ENCODE data around the gene TBC1D9. TPM values are rescaled to one million over a fixed set of nuclear protein-coding genes. Genes with fewer than 3 reads are reported as not detected.

TBC1D9 gene
- total RNA-seq, 1 experiment from 2014 or later: 12.5 TPM

- no peaks in the 10 kb centered on the region for H3K36me3 ChIP-seq (ENCODE audit: control insufficient read depth, insufficient read depth, low read length)
- TF ChIP-seq CTCF (IDR thresholded peaks at IDR 0.05; ENCODE audit: insufficient read depth in 1 of 2, low read depth in 1 of 2, low read length in 1 of 2, severe bottlenecking in 1 of 2, unreplicated experiment in 1 of 2): no peak
- POLR2A ChIA-PET: no interaction called here
- intact Hi-C loops (cut with micrococcal nuclease; ENCODE audit: unreplicated experiment): no loop called here
- no TSS peak for BruUV-seq (replicated peaks)
- Mint-ChIP-seq H3K27ac (ENCODE audit: unreplicated experiment) (no peak overlapping the region), H3K4me1 (ENCODE audit: low read depth, unreplicated experiment) (no peaks in the 10 kb centered on the region), H3K4me3 (ENCODE audit: unreplicated experiment) (no peak overlapping the region), H3K9me3 (ENCODE audit: unreplicated experiment) (no peaks in the 10 kb centered on the region), H3K27me3 (ENCODE audit: insufficient read depth, unreplicated experiment) (no peaks in the 10 kb centered on the region), H3K36me3 (ENCODE audit: insufficient read depth, unreplicated experiment) (no peaks in the 10 kb centered on the region)
- H3K4me3 ChIP-seq (ENCODE audit: low read depth, low read length): no peak overlapping the region
- no peaks in the 10 kb centered on the region for H3K9me3 ChIP-seq
- CTCF ChIA-PET: no interaction called here
- DNase-seq: no peak
- no peaks in the 10 kb centered on the region for H3K27me3 ChIP-seq (replicated peaks; ENCODE audit: control insufficient read depth, insufficient read depth, low read length)
- H3K4me1 ChIP-seq: no peaks in the 10 kb centered on the region
Observed at GRCh38 chr4:140776556-140776955, 20.4 kb upstream of the TBC1D9 start.

- Histone ChIP-seq H3K36me3 (ENCODE audit: control insufficient read depth, insufficient read depth, low read length) (no peaks in the 10 kb centered on the region), H3K9me3 (no peaks in the 10 kb centered on the region), H3K4me3 (ENCODE audit: low read depth, low read length) (no peak overlapping the region), H3K27me3 (replicated peaks; ENCODE audit: control insufficient read depth, insufficient read depth, low read length) (no peaks in the 10 kb centered on the region), H3K4me1 (no peaks in the 10 kb centered on the region)
- BruUV-seq (replicated peaks): no TSS peak
- ChIA-PET POLR2A (no interaction called here), CTCF (no interaction called here)
- H3K4me1 Mint-ChIP-seq (ENCODE audit: low read depth, unreplicated experiment): no peaks in the 10 kb centered on the region
- no peak overlapping the region for H3K27ac Mint-ChIP-seq (ENCODE audit: unreplicated experiment)
- no peak for TF ChIP-seq CTCF (IDR thresholded peaks at IDR 0.05; ENCODE audit: insufficient read depth in 1 of 2, low read depth in 1 of 2, low read length in 1 of 2, severe bottlenecking in 1 of 2, unreplicated experiment in 1 of 2)
- no peaks in the 10 kb centered on the region for H3K27me3 Mint-ChIP-seq (ENCODE audit: insufficient read depth, unreplicated experiment)
- no peak for DNase-seq
- H3K36me3 Mint-ChIP-seq (ENCODE audit: insufficient read depth, unreplicated experiment): no peaks in the 10 kb centered on the region
- H3K9me3 Mint-ChIP-seq (ENCODE audit: unreplicated experiment): no peaks in the 10 kb centered on the region
- H3K4me3 Mint-ChIP-seq (ENCODE audit: unreplicated experiment): no peak overlapping the region
- intact Hi-C loops (cut with micrococcal nuclease; ENCODE audit: unreplicated experiment): no loop called here
Observed at GRCh38 chr4:140774956-140775355, 18.8 kb upstream of the TBC1D9 start.

GRCh38 chr4:140774510-140774909 is 18.3 kb upstream of the TBC1D9 start:
- BruUV-seq (replicated peaks): no TSS peak
- intact Hi-C loops (cut with micrococcal nuclease; ENCODE audit: unreplicated experiment): no loop called here
- no peak overlapping the region for H3K27ac Mint-ChIP-seq (ENCODE audit: unreplicated experiment)
- no peaks in the 10 kb centered on the region for H3K36me3 ChIP-seq (ENCODE audit: control insufficient read depth, insufficient read depth, low read length)
- no peak overlapping the region for H3K4me3 Mint-ChIP-seq (ENCODE audit: unreplicated experiment)
- ChIA-PET CTCF (no interaction called here), POLR2A (no interaction called here)
- H3K9me3 ChIP-seq: no peaks in the 10 kb centered on the region
- TF ChIP-seq CTCF (IDR thresholded peaks at IDR 0.05; ENCODE audit: insufficient read depth in 1 of 2, low read depth in 1 of 2, low read length in 1 of 2, severe bottlenecking in 1 of 2, unreplicated experiment in 1 of 2): no peak
- no peaks in the 10 kb centered on the region for H3K9me3 Mint-ChIP-seq (ENCODE audit: unreplicated experiment)
- no peak for DNase-seq
- no peaks in the 10 kb centered on the region for H3K4me1 ChIP-seq
- no peaks in the 10 kb centered on the region for H3K27me3 ChIP-seq (replicated peaks; ENCODE audit: control insufficient read depth, insufficient read depth, low read length)
- no peaks in the 10 kb centered on the region for H3K27me3 Mint-ChIP-seq (ENCODE audit: insufficient read depth, unreplicated experiment)
- no peaks in the 10 kb centered on the region for H3K36me3 Mint-ChIP-seq (ENCODE audit: insufficient read depth, unreplicated experiment)
- no peak overlapping the region for H3K4me3 ChIP-seq (ENCODE audit: low read depth, low read length)
- no peaks in the 10 kb centered on the region for H3K4me1 Mint-ChIP-seq (ENCODE audit: low read depth, unreplicated experiment)

All from Caco-2 (cell line).